IMR-90 (cell line): ENCODE data around the gene PAFAH2. TPM values are rescaled to one million over a fixed set of nuclear protein-coding genes. Genes with fewer than 3 reads are reported as not detected.

ENCODE experiments used
- ATAC-seq: fragments of 200-7000 bp; cut with Tn5 transposase; 2 replicates; pipeline ENCODE4 v1.9.1; 2020; ENCODE audit warnings: low read depth, mild to moderate bottlenecking, moderate library complexity
- BruUV-seq: library from RNA; stranded (reverse); fragments of 400-500 nt; replicated peaks from 2 replicates; lab custom pipeline; 2021; lab: Mats Ljungman, UMichigan
- CTCF ChIA-PET: fragments of 300-600 bp; formaldehyde crosslinking; extraction: SDS; loops from one replicate; lab custom pipeline; 2021; ENCODE audit warnings: antibody characterized with exemption; lab: Yijun Ruan, JAX
- POLR2A ChIA-PET: fragments of 300-600 bp; sonication (Branson Sonifier 250); formaldehyde crosslinking; loops from one replicate; lab custom pipeline; 2022; ENCODE audit warnings: antibody characterized with exemption; ENCODE audit not compliant: unreplicated experiment; lab: Charles Lee
- DNase-seq: peaks from one replicate; pipeline ENCODE4 v3.0.0; 2013
- H2AFZ ChIP-seq: replicated peaks from 2 replicates; pipeline ENCODE3; 2013; ENCODE audit warnings: low read length, mild to moderate bottlenecking; ENCODE audit not compliant: poor library complexity
- H2AK5ac ChIP-seq: 2 replicates; pipeline ENCODE4 v1.6.1; 2013; ENCODE audit warnings: low read depth, low read length, inconsistent platforms
- H2AK9ac ChIP-seq: replicated peaks from 2 replicates; pipeline ENCODE3; 2013; ENCODE audit warnings: mild to moderate bottlenecking, low read depth, low read length, moderate library complexity; ENCODE audit not compliant: poor library complexity
- H2BK120ac ChIP-seq: 2 replicates; pipeline ENCODE4 v1.6.1; 2013; ENCODE audit warnings: low read depth, low read length, inconsistent platforms
- H2BK15ac ChIP-seq: 3 replicates; pipeline ENCODE4 v1.6.1; 2013; ENCODE audit warnings: low read depth, low read length, inconsistent platforms
- H2BK20ac ChIP-seq: 2 replicates; pipeline ENCODE4 v1.6.1; 2013; ENCODE audit warnings: low read depth, mild to moderate bottlenecking, inconsistent platforms, low read length, moderate library complexity
- H2BK5ac ChIP-seq: 2 replicates; pipeline ENCODE4 v1.6.1; 2013; ENCODE audit warnings: mild to moderate bottlenecking, low read depth, low read length, inconsistent platforms; ENCODE audit not compliant: poor library complexity, severe bottlenecking
- H3K14ac ChIP-seq: replicated peaks from 2 replicates; pipeline ENCODE4 v1.6.1; 2013; ENCODE audit warnings: low read depth, low read length, inconsistent platforms
- H3K18ac ChIP-seq: 2 replicates; pipeline ENCODE4 v1.6.1; 2013; ENCODE audit warnings: low read depth, low read length, control low read depth
- H3K23ac ChIP-seq: 2 replicates; pipeline ENCODE4 v1.6.1; 2013; ENCODE audit warnings: low read depth, low read length, inconsistent platforms
- H3K27ac ChIP-seq: 2 replicates; pipeline ENCODE4 v1.5.1; 2013; ENCODE audit warnings: mild to moderate bottlenecking, control low read depth, low read length; ENCODE audit not compliant: insufficient read depth
- H3K27me3 ChIP-seq: 2 replicates; pipeline ENCODE4 v1.6.1; 2013; ENCODE audit warnings: low read length; ENCODE audit not compliant: control insufficient read depth, insufficient read depth
- H3K36me3 ChIP-seq: 2 replicates; pipeline ENCODE4 v1.6.1; 2013; ENCODE audit warnings: low read length, mixed read lengths; ENCODE audit not compliant: control insufficient read depth, insufficient read depth
- H3K4ac ChIP-seq: 2 replicates; pipeline ENCODE4 v1.6.1; 2013; ENCODE audit warnings: low read depth, low read length, inconsistent platforms
- H3K4me1 ChIP-seq: 2 replicates; pipeline ENCODE4 v1.6.1; 2013; ENCODE audit warnings: low read length, mixed read lengths; ENCODE audit not compliant: control insufficient read depth, insufficient read depth
- H3K4me2 ChIP-seq: 2 replicates; pipeline ENCODE4 v1.6.1; 2013; ENCODE audit warnings: low read depth, mild to moderate bottlenecking, control low read depth, low read length, moderate library complexity
- H3K4me3 ChIP-seq: 2 replicates; pipeline ENCODE4 v1.5.1; 2013; ENCODE audit warnings: low read depth, mild to moderate bottlenecking, control low read depth, low read length, moderate library complexity; ENCODE audit not compliant: insufficient read depth
- H3K56ac ChIP-seq: 2 replicates; pipeline ENCODE4 v1.6.1; 2013; ENCODE audit warnings: low read length, inconsistent platforms; ENCODE audit not compliant: insufficient read depth; ENCODE audit errors: extremely low read depth
- H3K79me1 ChIP-seq, 2 experiments: 2 replicates each; pipeline ENCODE4 v1.6.1; 2013; ENCODE audit warnings: low read length in 2 of 2, inconsistent platforms in 1 of 2, low read depth in 1 of 2
- H3K9ac ChIP-seq: 2 replicates; pipeline ENCODE4 v1.6.1; 2013; ENCODE audit warnings: low read depth, low read length, control low read depth
- H3K9me1 ChIP-seq: 2 replicates; pipeline ENCODE4 v1.6.1; 2013; ENCODE audit warnings: low read length, inconsistent platforms; ENCODE audit not compliant: insufficient read depth
- H3K9me3 ChIP-seq: 2 replicates; pipeline ENCODE4 v1.6.1; 2013; ENCODE audit warnings: low read length; ENCODE audit not compliant: control insufficient read depth, insufficient read depth
- H4K20me1 ChIP-seq: 2 replicates; pipeline ENCODE4 v1.6.1; 2013; ENCODE audit warnings: low read length, inconsistent platforms; ENCODE audit not compliant: insufficient read depth
- H4K5ac ChIP-seq: 2 replicates; pipeline ENCODE4 v1.6.1; 2013; ENCODE audit warnings: mild to moderate bottlenecking, low read depth, low read length, control low read depth
- H4K8ac ChIP-seq, 2 experiments: 2 replicates each; pipeline ENCODE4 v1.6.1; 2013; ENCODE audit warnings: low read depth in 2 of 2, low read length in 2 of 2, control low read depth in 1 of 2, inconsistent platforms in 1 of 2
- H4K91ac ChIP-seq: 2 replicates; pipeline ENCODE4 v1.6.1; 2013; ENCODE audit warnings: low read depth, low read length, inconsistent platforms; ENCODE audit not compliant: insufficient read depth
- NFE2L2 ChIP-seq: fragments of 150-350 bp; IDR thresholded peaks from 2 replicates; pipeline ENCODE4 v1.6.1; 2016; ENCODE audit warnings: low read depth, mild to moderate bottlenecking, low read length
- WGBS, 2 experiments: methylation state at CpG; one replicate each; pipeline versions ENCODE4 v1.1.5 to v1.1.7; 2013; ENCODE audit warnings: missing lambda C conversion rate in 2 of 2; ENCODE audit not compliant: insufficient read length in 1 of 2; ENCODE audit errors: extremely low coverage in 2 of 2; 5-methylcytosine and 5-hydroxymethylcytosine counted together
- dilution Hi-C: fragments of 300-500 bp; cut with HindIII; formaldehyde crosslinking; loops from one replicate; pipeline ENCODE4 v1.14.3; 2018; ENCODE audit warnings: low sequenced_read_pairs; ENCODE audit not compliant: unreplicated experiment
- in situ Hi-C: fragments of 300-500 bp; cut with MboI; formaldehyde crosslinking; loops from 3 replicates; pipeline ENCODE4 v1.14.3; 2019; ENCODE audit warnings: low sequenced_read_pairs, inconsistent platforms, mixed read lengths
- intact Hi-C: fragments of 100-400 bp; cut with micrococcal nuclease; formaldehyde crosslinking; loops from 2 replicates; pipeline ENCODE4 v1.10.0; 2022
- polyA plus RNA-seq, 3 experiments: library from polyadenylated mRNA; depleted of rRNA; stranded (reverse); fragments of >200 nt; gene quantifications; 2 replicates each; pipeline ENCODE4 v1.2.3, GENCODE V29; 2012; ENCODE audit warnings: low replicate concordance in 1 of 3
- total RNA-seq: library from RNA; depleted of rRNA; stranded (reverse); fragments of >200 nt; gene quantifications from 2 replicates; pipeline ENCODE4 v1.2.3, GENCODE V29; 2012

PAFAH2 gene
- total and polyA plus RNA-seq, 2 of the 4 experiments (the other 2 are of a cell fraction): 8.3 to 12.2 TPM

GRCh38 chr1:26038904-26039303, 41.0 kb upstream of the PAFAH2 start:
- Histone ChIP-seq H3K4me1 (peaks cover 6% of the 10 kb centered on the region), H2AK9ac (no peak overlapping the region), H3K4ac (no peak overlapping the region), H3K36me3 (no peaks in the 10 kb centered on the region), H3K79me1 (no peaks in the 10 kb centered on the region), H3K4me3 (no peak overlapping the region), H4K91ac (no peak overlapping the region), H2AFZ (no peak overlapping the region), H3K56ac (no peak overlapping the region), H3K27me3 (peaks cover 41% of the 10 kb centered on the region), H3K23ac (no peak overlapping the region), H2BK120ac (no peak overlapping the region), H3K9me1 (0 out of 2 replicates have a peak, but pooled peaks cover 3% of the 10 kb centered on the region), H3K27ac (no peak overlapping the region), H3K9ac (no peak overlapping the region), H4K5ac (no peak overlapping the region), H3K14ac (no peak overlapping the region), H3K9me3 (no peaks in the 10 kb centered on the region), H4K8ac (no peak overlapping the region), H3K4me2 (no peak overlapping the region), H2BK20ac (no peak overlapping the region), H3K18ac (no peak overlapping the region), H2BK15ac (no peak overlapping the region), H2AK5ac (no peak overlapping the region), H4K20me1 (no peaks in the 10 kb centered on the region), H2BK5ac (no peak overlapping the region)
- in situ Hi-C loops (no loop called here), intact Hi-C loops (loop anchor here (5.0 kb wide), 1 partner anchor 238 kb away; no protein-coding TSS in a partner anchor), dilution Hi-C loops (no loop called here)
- TF ChIP-seq NFE2L2: no peak
- WGBS, 2 experiments: 60% methylated on average over 1 of the region's 6 CpGs; no CpG with 5 or more reads in 1 of the 2 experiments
- ChIA-PET CTCF (no interaction called here), POLR2A (no interaction called here)
- BruUV-seq: no TSS peak
- ATAC-seq: no peak
- no peak for DNase-seq
